ENCODE measurements around the gene ECI1. TPM values are rescaled to one million over a fixed set of nuclear protein-coding genes. Genes with fewer than 3 reads are reported as not detected.

The ECI1 gene
- total and polyA plus RNA-seq, 2 experiments from 2014 or later = 118 to 143 TPM

DNA sequence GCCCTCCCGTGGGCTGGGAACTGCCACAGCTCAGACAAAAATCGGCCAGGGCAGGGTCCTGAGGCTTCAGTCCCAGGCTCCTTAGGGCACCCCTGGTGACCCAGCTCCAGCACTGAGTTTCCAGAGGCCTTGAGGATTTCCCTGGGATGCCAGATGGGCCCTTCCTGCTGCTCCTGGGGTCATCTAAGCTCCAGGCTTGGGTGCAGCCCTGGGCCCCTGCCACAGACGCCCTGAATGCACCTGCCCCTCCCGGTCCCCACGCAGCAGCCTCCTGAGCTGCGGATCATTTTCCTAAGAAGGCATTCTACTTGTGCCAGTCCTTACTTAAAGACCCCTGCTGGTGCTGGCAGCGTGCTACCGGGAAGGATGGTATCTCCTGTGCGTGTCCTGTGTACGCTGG, 22.5 kb upstream of the ECI1 start:
- no peak overlapping the region for H3K27ac Mint-ChIP-seq
- no peak overlapping the region for H3K4me3 ChIP-seq
- H3K27ac ChIP-seq (ENCODE audit: low read depth) = no peak overlapping the region
- no peak overlapping the region for H3K4me3 Mint-ChIP-seq
- H2AFZ ChIP-seq = no peak overlapping the region
- no peaks in the 10 kb centered on the region for H3K9me2 ChIP-seq (ENCODE audit: insufficient read depth)
- no peak for TF ChIP-seq ETS1 (IDR thresholded peaks at IDR 0.05)
- no peak for TF ChIP-seq ZNF114 (CRISPR knock-in tag; IDR thresholded peaks at IDR 0.05)
- TF ChIP-seq ZNF331 (CRISPR knock-in tag; IDR thresholded peaks at IDR 0.05; ENCODE audit: low read depth) = no peak
- TF ChIP-seq POLR2AphosphoS5 (IDR thresholded peaks at IDR 0.05; ENCODE audit: low read depth) = no peak
- peaks cover 4% of the 10 kb centered on the region; the same call in 1 of the 2 replicates for H3K4me1 ChIP-seq (ENCODE audit: insufficient read depth)
- no peak overlapping the region for H3K4me2 ChIP-seq
- DNase-seq (ENCODE audit: low spot score) = no peak
- H3K36me3 ChIP-seq (ENCODE audit: insufficient read depth) = no peaks in the 10 kb centered on the region
- no peaks in the 10 kb centered on the region for H3K9me3 Mint-ChIP-seq
- peaks cover 9% of the 10 kb centered on the region; the same call in 1 of the 2 replicates for H4K20me1 ChIP-seq (replicated peaks; ENCODE audit: insufficient read depth)
- no peaks in the 10 kb centered on the region; the same call in 2 of the 3 replicates for H3K36me3 Mint-ChIP-seq (ENCODE audit: low read depth)
- no peaks in the 10 kb centered on the region for H3K27me3 ChIP-seq (ENCODE audit: insufficient read depth)
- no peak for ATAC-seq
- H3K27me3 Mint-ChIP-seq (ENCODE audit: insufficient read depth, low read depth, poor library complexity) = peaks cover 7% of the 10 kb centered on the region
- peaks cover 13% of the 10 kb centered on the region for H3K79me2 ChIP-seq (replicated peaks; ENCODE audit: insufficient read depth)
- H3F3A ChIP-seq (replicated peaks; ENCODE audit: low read depth) = 0 out of 2 replicates have a peak, but pooled peaks cover 3% of the 10 kb centered on the region
- H3K4me1 Mint-ChIP-seq = peaks cover 12% of the 10 kb centered on the region

GRCh38 chr16:2273484-2273883, 22.1 kb upstream of the ECI1 start:
- H3F3A ChIP-seq (replicated peaks; ENCODE audit: low read depth) = 0 out of 2 replicates have a peak, but pooled peaks cover 3% of the 10 kb centered on the region
- H3K27ac ChIP-seq (ENCODE audit: low read depth) = no peak overlapping the region
- Mint-ChIP-seq H3K27ac (no peak overlapping the region), H3K36me3 (ENCODE audit: low read depth) (no peaks in the 10 kb centered on the region; the same call in 2 of the 3 replicates), H3K27me3 (ENCODE audit: insufficient read depth, low read depth, poor library complexity) (peaks cover 9% of the 10 kb centered on the region), H3K4me1 (peaks cover 12% of the 10 kb centered on the region), H3K9me3 (no peaks in the 10 kb centered on the region), H3K4me3 (no peak overlapping the region)
- ATAC-seq = no peak
- no peaks in the 10 kb centered on the region for H3K36me3 ChIP-seq (ENCODE audit: insufficient read depth)
- H2AFZ ChIP-seq = no peak overlapping the region
- no peaks in the 10 kb centered on the region for H3K27me3 ChIP-seq (ENCODE audit: insufficient read depth)
- H3K4me1 ChIP-seq (ENCODE audit: insufficient read depth) = peaks cover 4% of the 10 kb centered on the region; the same call in 1 of the 2 replicates
- H3K9me2 ChIP-seq (ENCODE audit: insufficient read depth) = no peaks in the 10 kb centered on the region
- no peak overlapping the region for H3K4me2 ChIP-seq
- H4K20me1 ChIP-seq (replicated peaks; ENCODE audit: insufficient read depth) = peaks cover 10% of the 10 kb centered on the region; the same call in 1 of the 2 replicates
- H3K4me3 ChIP-seq = no peak overlapping the region
- no peak for DNase-seq (ENCODE audit: low spot score)
- H3K79me2 ChIP-seq (replicated peaks; ENCODE audit: insufficient read depth) = peaks cover 13% of the 10 kb centered on the region
- TF ChIP-seq NANOG (IDR thresholded peaks at IDR 0.05; ENCODE audit: borderline replicate concordance) (no peak), POLR2AphosphoS5 (IDR thresholded peaks at IDR 0.05; ENCODE audit: low read depth) (no peak), CREB1 (CRISPR knock-in tag; IDR thresholded peaks at IDR 0.05; ENCODE audit: low read depth) (no peak), EZH2phosphoT487 (IDR thresholded peaks at IDR 0.05; ENCODE audit: unreplicated experiment) (no peak), STAT1 (IDR thresholded peaks at IDR 0.05; ENCODE audit: unreplicated experiment) (no peak), EZH2 (IDR thresholded peaks at IDR 0.05; ENCODE audit: low read depth, unreplicated experiment) (no peak), ZNF114 (CRISPR knock-in tag; IDR thresholded peaks at IDR 0.05) (no peak), CTCF (conservative IDR thresholded peaks at IDR 0.05; ENCODE audit: low read depth in 2 of 2) (no peak), ETS1 (IDR thresholded peaks at IDR 0.05) (no peak), ZNF462 (CRISPR knock-in tag; IDR thresholded peaks at IDR 0.05) (no peak), JUNB (IDR thresholded peaks at IDR 0.05; ENCODE audit: unreplicated experiment) (no peak), ZNF331 (CRISPR knock-in tag; IDR thresholded peaks at IDR 0.05; ENCODE audit: low read depth) (no peak)

Data from GM23338 (cell line).